AG09319 (cell line): ENCODE measurements around the gene CCDC60.

ENCODE experiments used
- DNase-seq: peaks from one replicate; pipeline ENCODE4 v3.0.0-alpha.2; 2010; ENCODE audit warnings: low read depth; ENCODE audit errors: extremely low read depth
- TF ChIP-seq, protein P1 (sequence below): IDR thresholded peaks from 2 replicates; pipeline ENCODE4 v1.5.1; 2011; ENCODE audit warnings: low read depth, mild to moderate bottlenecking, inconsistent platforms, low read length, moderate library complexity

Gene CCDC60

DNA sequence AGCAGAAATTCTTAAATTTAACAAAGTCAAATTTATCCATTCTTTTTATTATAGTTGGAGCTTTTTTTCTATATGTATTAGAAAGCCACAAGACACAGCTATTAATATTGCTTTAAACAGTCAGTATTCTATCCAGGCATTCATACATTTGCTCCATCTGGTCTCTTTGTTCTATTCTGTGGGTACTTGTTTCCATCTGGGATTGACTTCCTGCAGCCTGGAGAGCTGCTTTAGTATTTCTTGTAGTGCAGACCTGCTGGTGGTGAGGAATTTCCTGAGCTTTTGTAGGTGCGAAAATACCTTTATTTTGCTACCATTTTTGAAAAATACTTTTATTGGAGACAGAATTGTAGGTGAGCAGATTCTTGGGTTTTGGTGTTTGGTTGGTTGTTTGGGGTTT lies 29.0 kb downstream of the CCDC60 start:
- TF ChIP-seq, protein P1, sequence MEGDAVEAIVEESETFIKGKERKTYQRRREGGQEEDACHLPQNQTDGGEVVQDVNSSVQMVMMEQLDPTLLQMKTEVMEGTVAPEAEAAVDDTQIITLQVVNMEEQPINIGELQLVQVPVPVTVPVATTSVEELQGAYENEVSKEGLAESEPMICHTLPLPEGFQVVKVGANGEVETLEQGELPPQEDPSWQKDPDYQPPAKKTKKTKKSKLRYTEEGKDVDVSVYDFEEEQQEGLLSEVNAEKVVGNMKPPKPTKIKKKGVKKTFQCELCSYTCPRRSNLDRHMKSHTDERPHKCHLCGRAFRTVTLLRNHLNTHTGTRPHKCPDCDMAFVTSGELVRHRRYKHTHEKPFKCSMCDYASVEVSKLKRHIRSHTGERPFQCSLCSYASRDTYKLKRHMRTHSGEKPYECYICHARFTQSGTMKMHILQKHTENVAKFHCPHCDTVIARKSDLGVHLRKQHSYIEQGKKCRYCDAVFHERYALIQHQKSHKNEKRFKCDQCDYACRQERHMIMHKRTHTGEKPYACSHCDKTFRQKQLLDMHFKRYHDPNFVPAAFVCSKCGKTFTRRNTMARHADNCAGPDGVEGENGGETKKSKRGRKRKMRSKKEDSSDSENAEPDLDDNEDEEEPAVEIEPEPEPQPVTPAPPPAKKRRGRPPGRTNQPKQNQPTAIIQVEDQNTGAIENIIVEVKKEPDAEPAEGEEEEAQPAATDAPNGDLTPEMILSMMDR: no peak
- no peak for DNase-seq

DNA sequence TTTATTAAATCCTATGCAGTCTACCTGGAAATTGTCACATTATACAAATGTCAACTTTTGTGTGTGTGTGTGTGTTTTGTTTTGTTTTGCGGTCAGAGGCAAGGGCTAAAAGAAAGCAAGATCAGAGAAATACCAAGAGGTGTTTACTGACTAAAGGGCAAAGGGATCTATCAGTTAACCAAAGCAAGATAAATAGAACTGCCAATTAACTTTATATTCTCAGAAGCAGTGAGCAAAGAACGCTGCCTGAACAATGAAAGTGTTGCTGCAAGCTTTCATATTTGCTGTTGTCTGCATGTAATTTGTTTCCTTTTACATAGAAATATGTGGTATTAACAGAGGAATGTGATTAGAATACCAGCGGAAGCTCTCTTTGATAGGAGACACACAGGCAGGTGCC lies 30.9 kb downstream of the CCDC60 start:
- no peak for DNase-seq
- TF ChIP-seq, protein P1: no peak

DNA sequence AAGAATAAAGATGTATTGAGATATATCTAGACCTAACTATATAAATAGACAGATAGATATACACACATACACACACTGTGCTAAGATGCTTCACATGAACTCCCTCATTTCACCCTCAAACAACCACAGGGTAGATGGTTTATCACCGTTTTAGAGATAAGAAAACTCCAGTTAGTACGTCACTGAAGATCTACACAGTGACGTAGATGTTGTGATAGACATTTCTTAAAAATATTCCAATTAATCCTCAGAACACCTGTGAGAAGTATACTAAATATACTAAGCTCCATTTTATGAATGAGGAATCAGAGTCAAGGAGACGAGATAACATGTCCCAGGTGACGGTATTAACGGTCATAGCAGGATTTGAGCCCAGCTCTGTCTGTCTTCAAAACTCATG lies 31.5 kb downstream of the CCDC60 start:
- TF ChIP-seq, protein P1: no peak
- no peak for DNase-seq

DNA sequence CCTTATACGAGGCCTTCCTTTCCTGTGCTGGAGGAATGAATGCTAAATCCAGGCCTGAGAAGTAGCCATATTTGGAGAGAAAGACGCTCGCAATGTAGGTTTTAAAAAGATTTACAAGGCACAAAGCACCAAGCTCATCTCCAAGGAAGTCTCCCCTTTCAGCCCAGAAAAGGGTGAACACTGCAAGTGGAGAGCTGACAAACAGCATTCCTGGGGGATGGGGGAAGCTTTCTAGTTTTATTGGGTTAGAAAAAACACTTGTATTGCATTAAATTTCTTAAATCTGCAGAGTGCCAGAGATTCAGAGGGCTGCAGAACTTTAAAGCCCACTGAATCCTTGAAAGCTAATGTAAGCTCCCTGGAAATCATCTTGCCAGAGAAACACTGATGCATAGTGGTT lies 34.6 kb downstream of the CCDC60 start:
- DNase-seq: no peak
- TF ChIP-seq, protein P1: no peak

DNA sequence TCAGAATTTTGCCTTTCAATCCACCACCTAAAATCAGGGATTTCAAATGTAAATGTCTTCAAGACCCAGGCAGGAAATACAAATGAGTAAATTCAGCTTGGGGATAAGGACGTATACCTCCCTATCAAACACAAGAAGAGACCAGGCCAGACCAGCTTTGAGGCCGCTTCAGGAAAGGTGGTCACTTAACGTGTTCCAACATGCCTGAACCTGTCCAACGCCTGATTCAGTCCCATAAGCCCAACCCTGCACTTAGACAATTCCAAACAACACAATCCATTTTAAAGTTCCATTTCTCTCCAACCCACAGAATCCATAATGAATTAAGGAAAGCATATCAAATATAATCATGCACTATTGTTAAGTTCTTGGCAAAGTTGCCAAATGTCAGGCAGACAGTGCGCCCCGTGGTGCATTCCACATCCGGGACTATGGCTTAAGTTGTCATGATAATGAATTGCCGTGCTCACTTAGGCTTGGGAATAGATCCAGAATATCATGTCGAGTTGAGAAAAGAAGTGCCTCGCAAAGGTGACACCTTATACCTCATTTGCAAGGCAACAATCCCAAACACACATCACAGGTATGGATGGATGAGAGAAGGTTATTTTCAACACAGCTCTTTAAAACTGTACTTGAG lies 35.5 kb downstream of the CCDC60 start:
- no peak for DNase-seq
- TF ChIP-seq, protein P1: no peak

DNA sequence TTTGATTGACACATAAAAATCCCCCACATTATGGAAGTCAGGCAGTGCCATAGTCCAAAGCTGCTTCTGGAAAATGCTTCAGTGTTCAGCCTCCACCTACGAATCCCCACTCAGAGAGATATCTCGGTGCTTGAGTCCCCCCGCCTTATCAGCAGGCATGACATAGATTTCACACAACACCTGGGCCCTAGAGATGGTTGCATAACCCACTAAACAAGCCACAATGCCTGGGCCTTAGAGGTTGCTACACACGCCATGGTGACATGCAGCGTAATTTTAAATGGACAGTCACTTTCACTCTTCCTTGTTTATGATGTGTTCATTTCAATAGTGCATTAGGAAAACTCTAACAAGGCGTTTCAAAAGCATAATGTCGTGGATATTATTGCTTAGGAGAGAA lies 38.0 kb downstream of the CCDC60 start:
- no peak for DNase-seq
- TF ChIP-seq, protein P1: no peak

DNA sequence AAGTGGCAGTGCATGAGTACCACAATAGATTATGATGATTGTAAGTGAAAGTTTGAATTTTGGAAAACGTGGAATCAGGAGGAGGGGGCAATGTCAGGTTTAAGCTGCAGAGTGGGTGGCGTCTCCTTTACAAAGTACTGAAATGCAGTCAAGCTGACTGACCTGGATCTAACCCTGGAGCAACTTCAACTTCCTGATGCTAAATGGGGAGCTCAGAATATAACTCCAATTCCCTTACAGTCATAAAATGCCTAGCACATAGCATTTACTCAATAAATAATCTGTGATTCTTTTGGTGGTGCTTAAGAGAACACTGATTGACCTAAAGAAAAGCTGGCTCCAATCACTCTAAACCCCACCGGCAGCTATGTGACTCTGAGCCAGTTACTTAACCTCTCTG lies 38.5 kb downstream of the CCDC60 start:
- DNase-seq: no peak
- TF ChIP-seq, protein P1: no peak
